Measurements from ENCODE around the gene GFOD1. TPM values are rescaled to one million over a fixed set of nuclear protein-coding genes. Genes with fewer than 3 reads are reported as not detected.

The GFOD1 gene
- 8.4 and 10.2 TPM in 2 replicates for total RNA-seq

GRCh38 chr6:13487122-13488014 lies at the start of gene GFOD1:
GFOD1 (minus strand) TSS chr6:13487600; CDS start chr6:13486890, 710 bp downstream.

GRCh38 chr6:13328076-13328874 lies 159.1 kb downstream of the GFOD1 start, which contains the start of gene TBC1D7:
TBC1D7 (minus strand) TSS chr6:13328537; CDS start chr6:13326898, 1,639 bp downstream.

Other genes starting within 250 kb of the GFOD1 start
- 13.0 and 24.9 TPM in 2 replicates for gene TBC1D7, start 159.1 kb downstream of the GFOD1 start, total RNA-seq
- 11.7 and 21.9 TPM in 2 replicates for gene SIRT5, start 87.0 kb upstream of the GFOD1 start, total RNA-seq
- 86.7 and 143 TPM in 2 replicates for gene NOL7, start 127.7 kb upstream of the GFOD1 start, total RNA-seq
- 21.4 and 28.5 TPM in 2 replicates for gene RANBP9, start 224.2 kb upstream of the GFOD1 start, total RNA-seq